ENCODE measurements around the gene COL4A2.
"Not testable (repeated sequence)": the region's sequence is repeated elsewhere in the genome, so short reads cannot be mapped to it uniquely, and the experiment has no call there.

Gene COL4A2

DNA sequence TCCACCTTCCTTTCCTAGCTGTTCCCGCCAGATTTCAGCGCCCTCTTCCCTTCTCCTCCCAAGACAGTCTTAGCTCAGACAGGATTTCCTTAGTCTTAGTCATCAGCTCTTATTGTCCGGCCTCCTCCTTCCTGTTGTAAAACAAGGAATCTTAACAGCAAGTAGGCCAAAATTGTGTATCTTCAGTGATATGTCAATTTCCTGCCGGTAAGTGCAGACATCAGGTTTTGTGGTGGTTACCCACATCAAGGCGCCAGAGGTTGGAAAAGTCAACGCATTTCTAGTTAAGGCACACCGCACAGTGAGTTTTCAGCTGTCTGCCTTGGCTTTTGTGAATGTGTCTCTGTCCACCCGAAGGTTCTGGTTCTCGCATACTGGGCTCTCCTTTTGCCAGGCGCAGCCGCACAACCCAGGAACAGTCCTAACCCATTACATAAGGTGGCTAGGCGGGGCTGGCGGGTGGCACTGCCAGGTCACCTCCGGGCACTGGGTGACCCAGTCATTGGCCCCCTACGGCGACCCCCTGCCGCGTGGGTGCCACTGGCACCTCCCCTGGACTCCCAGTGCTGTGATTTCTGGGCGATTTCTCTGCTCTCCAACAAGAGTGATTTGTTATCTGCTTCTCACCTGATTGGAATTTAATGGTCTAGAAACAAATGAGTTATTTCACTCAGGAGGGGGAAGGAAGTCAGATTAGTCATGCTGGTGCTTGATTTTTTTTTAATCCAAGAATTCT is 12.9 kb downstream of the COL4A2 start:
- no peak for DNase-seq (ENCODE audit: low read depth)

DNA sequence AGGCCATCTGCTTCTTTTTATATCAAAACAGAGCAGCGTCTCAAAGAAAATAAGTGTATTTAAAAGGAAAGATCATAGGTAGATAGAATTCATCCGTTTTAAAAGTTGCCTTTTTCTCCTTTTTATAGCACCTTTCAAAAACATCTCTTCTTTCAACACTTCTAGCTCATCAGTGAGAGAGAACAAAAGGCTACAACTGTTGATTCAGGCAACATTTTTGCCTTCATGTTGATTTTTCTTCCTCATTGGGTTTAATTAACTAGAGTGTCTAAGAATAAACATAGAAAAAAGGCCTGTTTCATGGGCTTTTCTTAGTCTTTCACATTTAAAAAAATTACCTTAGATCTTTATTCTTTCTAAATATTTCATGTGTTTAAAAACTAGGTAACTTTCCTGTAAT is 13.6 kb downstream of the COL4A2 start:
- TF ChIP-seq, protein P1, sequence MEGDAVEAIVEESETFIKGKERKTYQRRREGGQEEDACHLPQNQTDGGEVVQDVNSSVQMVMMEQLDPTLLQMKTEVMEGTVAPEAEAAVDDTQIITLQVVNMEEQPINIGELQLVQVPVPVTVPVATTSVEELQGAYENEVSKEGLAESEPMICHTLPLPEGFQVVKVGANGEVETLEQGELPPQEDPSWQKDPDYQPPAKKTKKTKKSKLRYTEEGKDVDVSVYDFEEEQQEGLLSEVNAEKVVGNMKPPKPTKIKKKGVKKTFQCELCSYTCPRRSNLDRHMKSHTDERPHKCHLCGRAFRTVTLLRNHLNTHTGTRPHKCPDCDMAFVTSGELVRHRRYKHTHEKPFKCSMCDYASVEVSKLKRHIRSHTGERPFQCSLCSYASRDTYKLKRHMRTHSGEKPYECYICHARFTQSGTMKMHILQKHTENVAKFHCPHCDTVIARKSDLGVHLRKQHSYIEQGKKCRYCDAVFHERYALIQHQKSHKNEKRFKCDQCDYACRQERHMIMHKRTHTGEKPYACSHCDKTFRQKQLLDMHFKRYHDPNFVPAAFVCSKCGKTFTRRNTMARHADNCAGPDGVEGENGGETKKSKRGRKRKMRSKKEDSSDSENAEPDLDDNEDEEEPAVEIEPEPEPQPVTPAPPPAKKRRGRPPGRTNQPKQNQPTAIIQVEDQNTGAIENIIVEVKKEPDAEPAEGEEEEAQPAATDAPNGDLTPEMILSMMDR (IDR thresholded peaks at IDR 0.05; ENCODE audit: control insufficient read depth, insufficient read depth, low read depth, low read length, missing control alignments) = no peak
- no peak for DNase-seq (ENCODE audit: low read depth)
- no peak overlapping the region for H3K4me3 ChIP-seq (ENCODE audit: control insufficient read depth, low read depth, low read length)

More for the DNA sequence above, 12.9 kb downstream of the COL4A2 start:
- TF ChIP-seq, protein P1 (IDR thresholded peaks at IDR 0.05; ENCODE audit: control insufficient read depth, insufficient read depth, low read depth, low read length, missing control alignments) = no peak
- H3K4me3 ChIP-seq (ENCODE audit: control insufficient read depth, low read depth, low read length) = no peak overlapping the region

DNA sequence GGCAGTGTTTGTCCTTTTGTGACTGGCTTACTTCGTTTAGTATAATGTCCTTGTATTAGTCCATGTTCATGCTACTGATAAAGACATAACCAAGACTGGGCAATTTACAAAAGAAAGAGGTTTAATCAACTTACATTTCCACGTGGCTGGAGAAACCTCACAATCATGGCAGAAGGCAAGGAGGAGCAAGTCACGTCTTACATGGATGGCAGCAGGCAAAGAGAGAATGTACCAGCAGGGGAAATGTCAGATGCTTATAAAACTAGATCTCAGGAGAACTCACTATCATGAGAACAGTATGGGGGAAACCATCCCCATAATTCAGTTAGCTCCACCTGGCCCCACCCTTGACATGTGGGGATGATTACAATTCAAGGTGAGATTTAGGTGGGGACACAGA is 14.5 kb downstream of the COL4A2 start:
- not testable (repeated sequence) for H3K4me3 ChIP-seq (ENCODE audit: control insufficient read depth, low read depth, low read length); DNase-seq (ENCODE audit: low read depth)

DNA sequence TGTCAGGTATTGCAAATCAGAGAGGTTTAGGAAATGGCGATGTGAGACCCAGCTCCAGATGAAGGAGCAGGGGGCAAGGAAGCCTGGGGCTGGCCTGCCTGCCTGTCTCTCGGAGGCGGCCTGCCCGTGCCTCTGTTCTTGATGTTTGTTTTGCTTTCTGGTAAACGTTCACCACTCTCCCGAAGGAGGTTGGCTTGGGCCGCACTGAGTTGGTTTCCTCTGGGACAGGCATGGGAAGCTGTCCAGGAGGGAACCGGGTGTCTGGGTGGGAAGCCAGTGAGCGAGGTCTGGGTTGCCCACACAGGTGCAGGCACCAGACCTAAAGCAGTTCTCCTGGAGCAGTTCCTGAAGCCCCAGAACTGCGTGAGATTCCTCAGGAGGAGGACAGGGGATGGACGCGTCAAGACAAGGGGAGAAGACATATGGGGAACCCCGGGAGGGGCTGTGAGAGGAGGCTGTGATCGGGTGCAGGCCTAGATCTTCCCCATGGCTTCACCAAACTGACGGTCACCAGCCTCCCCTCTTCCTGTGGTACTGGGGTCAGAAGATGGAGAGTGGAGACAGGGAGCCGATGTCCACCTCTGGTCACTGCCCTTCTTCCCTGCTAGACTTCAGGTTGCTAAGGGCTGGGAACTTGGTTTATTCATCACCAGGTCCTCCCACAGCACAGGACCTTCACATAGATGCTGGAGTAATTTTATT is 15.2 kb downstream of the COL4A2 start:
- DNase-seq (ENCODE audit: low read depth) = no peak
- TF ChIP-seq, protein P1 (IDR thresholded peaks at IDR 0.05; ENCODE audit: control insufficient read depth, insufficient read depth, low read depth, low read length, missing control alignments) = no peak

DNA sequence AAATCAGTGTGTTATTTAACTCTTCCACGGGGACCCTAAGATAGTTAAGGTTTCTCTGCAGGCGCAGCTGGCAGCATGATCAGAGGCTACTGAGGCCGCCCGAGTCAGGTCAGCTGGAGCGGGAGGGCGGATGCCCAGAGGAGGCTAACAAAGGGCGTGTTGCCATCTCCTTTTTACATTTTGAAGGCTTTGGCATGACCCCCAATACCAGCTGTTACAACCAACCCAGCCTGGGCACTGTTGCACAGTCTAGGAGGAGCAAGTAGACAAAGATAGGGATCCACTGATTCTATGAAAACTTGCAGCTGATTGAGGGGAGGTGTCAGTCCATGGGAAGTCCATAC is 15.7 kb downstream of the COL4A2 start:
- TF ChIP-seq, protein P1 (IDR thresholded peaks at IDR 0.05; ENCODE audit: control insufficient read depth, insufficient read depth, low read depth, low read length, missing control alignments) = no peak
- no peak overlapping the region for H3K4me3 ChIP-seq (ENCODE audit: control insufficient read depth, low read depth, low read length)
- no peak for DNase-seq (ENCODE audit: low read depth)

More for the DNA sequence above, 15.2 kb downstream of the COL4A2 start:
- H3K4me3 ChIP-seq (ENCODE audit: control insufficient read depth, low read depth, low read length) = no peak overlapping the region

DNA sequence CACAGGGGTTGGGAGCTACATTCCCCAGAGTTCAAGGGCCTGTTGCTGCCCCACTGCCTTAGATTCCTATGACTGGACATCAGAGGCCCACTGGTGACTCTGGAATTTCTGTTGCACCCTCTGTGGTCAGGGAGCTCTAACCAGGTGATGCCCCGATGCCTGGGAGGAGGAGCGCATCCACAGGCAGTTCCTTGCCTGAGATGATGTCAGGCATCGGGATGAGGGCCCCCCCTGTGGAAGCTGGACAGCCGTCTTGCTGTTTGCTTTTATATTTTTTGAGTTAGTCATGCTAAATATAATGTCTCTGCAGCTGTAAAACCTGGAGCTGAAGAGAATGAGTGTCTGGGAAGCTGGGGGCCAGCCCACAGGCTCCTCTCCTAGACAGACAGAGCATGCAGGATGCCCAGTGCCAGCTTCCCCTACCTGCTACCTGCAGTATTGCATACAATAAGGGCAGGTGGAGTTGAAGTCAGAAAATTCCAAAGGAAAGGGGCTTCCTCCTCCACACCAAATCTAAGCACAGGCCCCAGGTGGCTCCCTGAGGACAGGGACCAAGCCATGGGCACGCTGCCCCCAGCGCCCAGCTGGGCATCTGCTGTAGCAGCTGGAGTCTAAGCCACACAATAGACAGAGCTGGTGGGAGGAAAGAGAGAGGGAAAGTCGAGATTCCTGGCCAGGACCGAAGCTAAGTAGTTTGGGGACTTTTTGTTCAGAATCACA is 16.2 kb downstream of the COL4A2 start:
- DNase-seq (ENCODE audit: low read depth) = no peak
- TF ChIP-seq, protein P1 (IDR thresholded peaks at IDR 0.05; ENCODE audit: control insufficient read depth, insufficient read depth, low read depth, low read length, missing control alignments) = no peak
- no peak overlapping the region for H3K4me3 ChIP-seq (ENCODE audit: control insufficient read depth, low read depth, low read length)

Data from AG09309 (cell line).